HG03045 (cell line): ENCODE results near the gene HLA-DPB1.
"Not testable (repeated sequence)": the region's sequence is repeated elsewhere in the genome, so short reads cannot be mapped to it uniquely, and the experiment has no call there.

Experiments used
- ATAC-seq: cut with Tn5 transposase; IDR thresholded peaks from one replicate; pipeline ENCODE4 v1.9.1; 2021; ENCODE audit warnings: mild to moderate bottlenecking, moderate library complexity; ENCODE audit not compliant: unreplicated experiment

The HLA-DPB1 gene

GRCh38 chr6:33101121-33101737 is 25.4 kb downstream of the HLA-DPB1 start:
- not testable (repeated sequence) for ATAC-seq

GRCh38 chr6:33103776-33104175 is 28.0 kb downstream of the HLA-DPB1 start:
- ATAC-seq, result no peak

GRCh38 chr6:33104887-33105286 is 29.1 kb downstream of the HLA-DPB1 start:
- ATAC-seq, result no peak

DNA sequence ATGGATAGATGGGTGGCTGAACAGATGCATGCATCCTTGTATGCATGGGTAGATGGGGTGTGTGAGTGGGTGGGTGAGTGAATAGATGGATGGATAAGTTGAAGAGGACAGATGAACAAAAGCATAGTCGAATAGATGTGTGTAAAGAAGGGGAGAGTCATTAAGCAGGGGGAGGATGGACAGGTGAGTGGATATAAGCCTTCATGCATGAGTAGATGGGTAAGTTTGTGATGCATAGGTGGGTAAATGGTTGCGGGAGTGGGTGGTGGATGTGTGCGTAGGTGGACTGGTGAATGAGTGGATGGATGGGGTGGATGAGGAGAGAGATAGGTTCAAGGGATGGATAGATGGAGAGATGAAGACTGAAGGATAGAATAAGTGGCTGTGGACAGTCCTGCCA is 29.6 kb downstream of the HLA-DPB1 start:
- no peak for ATAC-seq

GRCh38 chr6:33105916-33106871 is 30.4 kb downstream of the HLA-DPB1 start:
- no peak for ATAC-seq

DNA sequence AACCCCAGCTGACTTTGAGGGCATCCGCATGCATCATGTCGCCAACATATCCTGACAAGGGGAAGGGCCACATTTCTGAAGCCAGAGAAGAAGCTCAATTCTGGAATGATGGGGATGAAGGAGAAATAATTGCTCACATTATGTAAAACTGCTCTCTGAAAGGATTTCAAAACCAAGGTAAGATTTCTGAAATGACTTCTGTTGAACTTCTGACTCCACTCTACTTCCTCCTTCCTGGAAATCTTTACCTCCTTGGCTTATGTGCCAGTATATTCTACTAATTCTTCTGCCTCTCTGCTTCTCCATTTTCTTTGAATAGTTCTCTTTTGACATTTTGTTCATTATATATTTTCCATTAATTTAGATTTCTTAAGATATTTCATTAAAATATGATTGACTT is 31.9 kb downstream of the HLA-DPB1 start:
- ATAC-seq, result no peak

DNA sequence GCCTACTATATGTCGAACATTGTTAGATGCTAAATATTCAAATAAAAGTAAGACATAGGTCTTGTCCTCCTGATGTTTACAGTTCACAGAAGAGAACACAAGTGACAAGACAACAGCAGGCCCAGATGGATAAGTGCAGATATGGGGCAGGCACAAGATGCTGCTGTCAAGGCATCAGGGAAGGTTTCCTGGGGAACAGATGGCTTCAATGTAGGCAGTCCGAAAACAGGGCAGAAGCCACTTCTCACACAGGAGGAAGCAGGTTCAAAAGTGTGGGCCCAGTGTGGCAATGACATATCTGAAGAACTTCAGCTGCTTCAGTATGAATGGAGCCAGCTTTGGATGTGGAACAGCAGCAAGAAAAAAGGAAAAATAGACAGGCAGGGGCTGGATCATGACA is 32.5 kb downstream of the HLA-DPB1 start:
- ATAC-seq, result no peak

GRCh38 chr6:33112148-33112547 is 36.4 kb downstream of the HLA-DPB1 start:
- ATAC-seq, result peak; percentile 81

DNA sequence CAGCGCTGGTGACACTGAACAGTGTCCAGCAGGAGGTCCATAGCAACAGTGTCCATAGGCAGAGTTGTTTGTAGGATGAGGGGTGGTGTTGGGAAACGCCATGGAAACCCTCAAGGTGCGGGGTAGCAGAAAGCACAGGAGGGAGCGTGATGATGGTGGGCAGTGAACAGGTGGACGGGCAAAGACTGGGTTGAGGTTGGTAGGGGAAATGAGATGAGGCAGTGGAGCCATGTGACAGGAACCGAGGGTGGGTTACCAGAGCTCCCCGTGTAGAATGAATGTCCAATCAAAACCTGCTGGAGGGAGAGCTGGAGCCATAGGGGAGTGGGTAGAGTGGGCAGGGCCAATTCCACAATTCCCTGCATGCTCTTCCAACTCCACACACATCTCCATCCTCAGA is 38.0 kb downstream of the HLA-DPB1 start:
- no peak for ATAC-seq

DNA sequence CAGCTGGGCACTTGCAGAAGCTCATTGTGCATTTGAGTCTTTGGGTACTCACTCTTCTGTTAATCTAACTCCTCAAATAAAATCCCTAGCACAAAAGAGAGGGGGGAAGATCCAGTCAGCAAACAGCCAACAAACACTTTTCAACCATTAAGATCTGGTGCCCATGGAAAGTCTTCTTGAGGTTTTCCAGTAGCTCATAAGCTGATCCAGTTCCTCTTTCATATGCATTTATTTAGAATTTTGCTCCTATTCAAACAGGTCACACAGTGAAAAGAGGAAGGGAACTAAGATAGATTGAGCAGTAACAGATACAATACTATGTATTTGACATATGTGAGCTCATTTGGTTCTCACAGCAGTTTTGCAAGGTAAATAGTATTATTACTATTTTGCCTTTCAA is 38.6 kb downstream of the HLA-DPB1 start:
- no peak for ATAC-seq

DNA sequence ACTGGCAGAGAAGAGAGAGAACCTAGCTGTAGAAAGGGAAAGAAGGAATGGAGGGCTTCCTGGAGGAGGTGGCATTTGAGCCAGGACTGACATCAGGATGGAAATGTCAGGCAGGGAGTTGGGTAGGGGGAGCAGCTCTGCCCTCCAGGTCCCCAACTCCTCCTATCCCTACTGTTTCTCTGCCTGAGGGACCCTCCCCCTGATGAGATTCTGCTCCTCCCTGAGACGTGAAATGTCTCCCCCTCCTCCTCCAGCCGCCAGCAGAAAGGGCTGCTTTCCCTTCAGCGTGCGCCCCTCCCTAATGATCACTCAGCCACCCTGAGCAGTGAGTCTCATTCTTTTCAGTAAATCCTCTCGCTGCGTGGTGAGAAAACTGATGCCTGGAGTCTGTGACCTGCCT is 40.6 kb downstream of the HLA-DPB1 start:
- no peak for ATAC-seq

- ATAC-seq, result no peak
Observed at GRCh38 chr6:33116841-33117711, 41.3 kb downstream of the HLA-DPB1 start.

DNA sequence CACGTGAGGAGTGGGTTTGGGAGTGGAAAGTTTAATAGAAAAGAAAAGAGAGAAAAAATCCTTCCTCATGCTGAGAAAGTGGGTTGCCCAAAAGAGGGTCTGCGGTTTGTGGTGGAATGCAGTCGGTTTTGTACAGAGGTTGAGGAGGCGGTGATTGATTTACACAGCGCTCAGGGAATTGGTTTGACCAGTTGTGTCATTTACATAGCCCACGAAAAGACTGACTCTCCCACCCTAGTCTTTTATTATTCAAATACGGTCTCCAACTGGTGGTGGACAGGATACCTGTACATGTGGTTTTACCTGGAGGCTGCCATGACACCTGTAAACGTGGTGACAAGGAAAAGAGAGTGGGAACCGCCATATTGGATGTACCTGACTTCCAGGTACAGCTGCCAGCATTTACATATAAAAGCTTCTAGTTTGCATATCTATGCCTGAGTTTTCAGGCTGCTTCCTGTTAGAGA is 42.1 kb downstream of the HLA-DPB1 start:
- no peak for ATAC-seq

DNA sequence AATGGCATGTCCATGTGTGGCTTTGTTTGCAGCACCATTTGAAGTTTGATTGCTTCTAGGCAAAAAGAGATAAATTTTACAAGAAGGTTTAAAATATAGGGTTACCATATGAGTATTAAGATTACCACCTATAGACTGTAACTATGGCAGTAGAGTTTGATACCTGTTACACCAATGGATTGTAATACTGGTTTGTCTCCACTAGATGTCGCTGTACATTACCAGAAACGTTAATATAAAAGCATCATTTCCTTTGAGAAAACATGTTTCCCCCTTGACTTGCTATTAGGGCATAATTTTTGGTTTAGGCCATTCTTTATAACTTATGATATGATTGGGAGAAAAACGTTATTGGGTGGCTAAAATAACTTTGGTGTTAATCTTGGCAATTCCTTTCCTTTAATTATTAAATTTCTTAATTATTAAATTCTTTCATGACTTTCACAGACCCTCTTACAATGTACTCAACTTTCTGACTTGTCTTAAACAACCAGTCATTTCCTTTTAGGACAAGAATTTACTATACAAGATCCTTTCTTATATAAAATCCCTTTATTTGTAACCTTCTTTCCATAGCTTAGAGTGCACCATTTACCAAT is 42.8 kb downstream of the HLA-DPB1 start:
- no peak for ATAC-seq

GRCh38 chr6:33120001-33120400 is 44.2 kb downstream of the HLA-DPB1 start:
- ATAC-seq, result no peak

GRCh38 chr6:33123181-33123580 is 47.4 kb downstream of the HLA-DPB1 start:
- no peak for ATAC-seq

GRCh38 chr6:33123732-33124524 is 48.1 kb downstream of the HLA-DPB1 start:
- ATAC-seq, result no peak

GRCh38 chr6:33124525-33124901 is 48.7 kb downstream of the HLA-DPB1 start:
- no peak for ATAC-seq

DNA sequence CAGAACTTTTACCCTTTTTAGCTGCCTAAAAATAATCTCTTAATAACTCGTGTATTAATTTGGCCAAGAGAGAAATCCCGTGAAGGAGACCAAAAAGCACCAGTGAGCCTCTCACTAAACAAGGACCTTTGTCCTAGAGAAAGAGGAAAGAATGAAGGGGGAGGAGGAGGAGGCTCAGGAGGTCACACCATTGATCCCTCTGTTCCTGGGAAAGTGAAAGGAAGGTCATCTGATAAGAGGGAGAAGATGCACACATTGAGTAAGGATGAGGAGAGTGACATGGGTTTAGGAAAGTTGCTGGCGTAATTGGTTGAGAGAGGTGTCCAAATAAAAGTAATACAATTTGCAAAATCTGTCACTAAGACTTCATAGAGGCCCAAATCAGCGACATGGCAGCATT is 49.2 kb downstream of the HLA-DPB1 start:
- no peak for ATAC-seq

DNA sequence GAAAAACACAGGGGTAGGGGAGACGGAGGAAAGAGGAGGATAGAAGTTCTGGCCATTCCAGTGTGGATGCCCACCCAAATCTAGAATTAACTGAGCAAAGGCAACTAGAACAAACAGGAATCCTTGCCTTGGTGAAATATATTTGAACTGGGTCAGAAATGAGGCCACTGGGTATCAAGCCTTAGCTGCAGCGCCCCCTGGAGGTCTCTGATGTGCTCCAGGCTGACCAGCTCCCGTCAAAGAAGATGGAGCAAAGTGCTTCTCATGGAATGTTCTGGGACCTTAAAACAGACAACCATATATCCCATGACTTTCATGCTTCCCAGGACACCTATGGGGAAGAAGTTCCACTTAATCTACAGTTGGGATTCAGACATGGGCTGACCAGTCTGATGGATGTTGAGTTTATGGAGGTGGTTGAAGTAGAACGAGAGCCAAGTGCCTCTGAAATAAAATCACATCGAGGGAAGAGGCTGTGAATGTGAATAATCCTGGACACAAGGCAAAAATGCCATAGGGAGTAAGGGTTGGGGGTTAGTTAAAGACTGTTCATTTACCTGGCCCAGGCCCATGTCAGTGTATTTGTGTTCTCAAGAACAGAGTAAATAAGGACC is 50.4 kb downstream of the HLA-DPB1 start:
- ATAC-seq, result no peak
